Measurements from ENCODE around the gene OR7C1.
"Not testable (repeated sequence)": the region's sequence is repeated elsewhere in the genome, so short reads cannot be mapped to it uniquely, and the experiment has no call there.

OR7C1 gene

DNA sequence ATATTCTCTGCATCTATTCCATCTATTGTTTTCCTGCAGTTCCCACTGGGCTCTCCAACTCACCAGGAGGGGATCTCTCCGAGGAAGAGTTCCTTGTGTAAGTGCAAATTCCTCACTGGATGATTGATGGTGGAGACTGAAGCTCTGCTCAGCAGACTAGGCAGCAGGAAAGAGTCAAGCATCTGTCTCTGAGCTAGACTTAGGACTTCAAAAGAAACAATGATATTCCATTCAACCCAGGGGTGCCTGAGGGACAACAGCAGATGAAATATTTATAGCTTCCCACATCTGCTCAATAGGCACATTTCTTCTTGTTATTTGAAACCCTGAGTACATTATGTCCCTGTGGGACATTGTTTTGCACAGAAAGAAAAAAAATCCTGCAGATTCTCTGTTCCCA is at the start of gene OR7C1, which contains the start of gene OR7A5:
Gene OR7C1, minus strand, starts transcription at position 175 of the 400 bp plus-strand sequence. CDS start 35,049 bp downstream, outside the sequence.
Gene OR7A5, minus strand, starts transcription at position 175 of the 400 bp plus-strand sequence. CDS start 6,944 bp downstream, outside the sequence.
- peak; percentile 3 for DNase-seq (ENCODE audit: low read depth, low spot score)

DNA sequence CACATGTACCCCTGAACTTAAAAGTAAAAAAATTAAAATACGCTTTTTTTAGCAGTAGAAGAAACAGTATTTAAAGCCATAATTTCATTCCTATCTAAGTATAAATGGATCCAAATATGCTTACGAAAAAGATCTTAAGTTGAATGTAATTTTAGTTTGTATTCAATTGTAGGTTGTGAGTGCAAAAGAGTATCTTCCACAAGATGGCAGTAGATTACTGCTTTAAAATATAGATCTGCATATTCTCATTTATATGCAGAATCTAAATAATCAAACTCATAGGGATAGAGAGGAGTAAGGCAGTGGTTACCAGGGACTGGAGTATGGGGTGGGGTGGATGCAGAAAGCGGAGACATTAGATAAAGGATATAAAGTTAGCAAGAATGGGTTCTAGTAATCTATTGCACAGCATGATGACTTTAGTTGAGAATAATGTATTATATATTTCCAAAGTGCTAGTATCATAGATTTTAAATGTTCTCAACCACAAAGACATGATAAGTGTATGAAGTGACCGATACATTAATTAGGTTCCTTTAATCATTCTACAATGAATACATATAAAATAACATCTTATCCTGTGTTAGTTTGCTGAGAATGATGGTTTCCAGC is 36.7 kb upstream of the OR7C1 start:
- DNase-seq (ENCODE audit: low read depth, low spot score) = no peak

DNA sequence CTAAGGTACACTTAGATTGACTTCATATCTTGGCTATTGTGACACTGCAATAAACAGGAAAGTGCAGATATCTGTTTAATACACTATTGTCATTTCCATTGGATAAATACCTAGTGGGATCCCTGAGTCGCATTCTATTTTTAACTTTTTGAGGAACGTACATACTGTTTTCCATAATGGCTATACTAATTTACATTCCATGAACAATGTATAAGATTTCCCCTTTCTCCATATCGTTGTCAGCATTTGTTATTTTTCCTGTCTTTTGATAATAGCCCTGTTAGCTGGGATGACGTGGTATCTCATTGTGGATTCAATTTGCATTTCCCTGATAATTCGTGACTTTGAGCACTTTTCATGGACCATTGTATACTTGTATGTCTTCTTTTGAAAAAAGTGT is 33.5 kb upstream of the OR7C1 start:
- no peak for DNase-seq (ENCODE audit: low read depth, low spot score)

DNA sequence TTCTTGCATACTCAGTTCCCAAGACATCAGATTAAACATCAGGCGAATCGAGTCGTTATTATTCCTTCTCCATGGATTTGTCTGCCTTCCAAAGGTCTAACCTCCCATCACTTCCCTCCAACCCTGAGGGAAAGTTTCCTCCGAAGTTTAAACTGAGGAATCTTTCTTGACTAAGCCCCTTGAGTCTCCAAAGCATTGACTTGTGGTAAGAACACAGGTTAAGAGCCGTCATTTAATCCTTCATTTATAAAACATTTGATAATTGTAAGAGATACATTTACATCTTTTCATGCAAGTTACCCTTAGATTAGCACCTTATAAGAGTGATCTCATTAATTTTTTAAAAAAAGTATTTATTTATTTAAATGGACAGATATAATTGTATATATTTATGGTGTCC is 13.8 kb upstream of the OR7C1 start, which contains the start of gene OR7A10:
Gene OR7A10, minus strand, starts transcription at position 101 of the 400 bp plus-strand sequence. CDS start 7,045 bp downstream, outside the sequence.
- no peak for DNase-seq (ENCODE audit: low read depth, low spot score)

DNA sequence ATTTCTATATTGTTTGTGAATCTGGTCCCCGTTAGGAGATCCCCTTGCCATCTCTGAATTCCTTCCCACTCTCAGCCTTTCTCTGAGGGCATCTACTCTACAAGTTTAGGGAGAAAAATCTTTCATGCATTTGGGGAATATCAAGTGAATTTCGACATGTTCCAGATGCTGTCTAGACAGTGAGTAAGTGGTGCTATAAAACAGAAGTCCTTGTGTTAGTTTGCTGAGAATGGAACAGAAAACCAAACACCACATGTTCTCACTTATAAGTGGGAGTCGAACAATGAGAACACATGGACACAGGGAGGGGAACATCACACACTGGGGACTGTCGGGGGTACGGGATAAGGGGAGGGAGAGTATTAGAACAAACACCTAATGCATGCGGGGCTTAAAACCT is 8.6 kb upstream of the OR7C1 start:
- DNase-seq (ENCODE audit: low read depth, low spot score) = no peak

DNA sequence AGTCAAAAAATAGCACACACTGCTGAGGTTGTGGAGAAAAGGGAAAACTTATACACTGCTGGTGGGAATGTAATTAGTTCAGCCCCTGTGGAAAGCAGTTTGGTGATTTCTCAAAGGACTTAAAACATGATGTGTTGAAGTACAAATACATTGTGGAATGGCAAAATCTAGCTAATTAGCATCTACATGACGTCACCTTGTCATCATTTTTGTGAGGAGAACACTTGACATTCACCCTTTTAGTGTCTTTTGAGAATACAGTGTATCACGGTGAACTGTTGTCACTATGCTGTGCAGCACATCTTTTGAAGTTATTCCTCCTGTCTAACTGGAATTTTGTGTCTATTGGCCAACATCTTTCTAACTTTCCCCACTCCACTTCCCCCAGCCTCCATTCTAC is 8.2 kb upstream of the OR7C1 start:
- no peak for DNase-seq (ENCODE audit: low read depth, low spot score)

- no peak for DNase-seq (ENCODE audit: low read depth, low spot score)
Observed at GRCh38 chr19:14840206-14840605, 5.2 kb upstream of the OR7C1 start.

DNA sequence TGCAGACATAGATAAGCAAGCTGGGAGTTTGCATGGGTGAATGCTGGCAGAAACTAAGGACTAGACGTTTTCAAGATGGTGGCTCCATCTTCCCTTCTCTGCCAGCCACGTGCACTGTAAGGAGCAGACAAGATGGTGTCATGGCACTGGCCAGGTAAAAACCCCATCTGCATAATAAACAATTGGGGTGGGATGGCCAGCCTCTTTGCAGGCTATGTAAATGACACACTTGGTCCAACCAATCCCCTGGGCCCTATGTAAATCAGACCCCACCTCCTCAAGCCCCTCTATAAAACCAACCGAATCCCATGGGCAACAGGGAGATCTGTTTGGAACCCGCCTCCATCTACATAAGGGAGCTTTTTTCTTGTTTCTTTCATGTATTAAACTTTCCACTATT is 2.4 kb upstream of the OR7C1 start:
- DNase-seq (ENCODE audit: low read depth, low spot score) = no peak

- no peak for DNase-seq (ENCODE audit: low read depth, low spot score)
Observed at GRCh38 chr19:14830702-14831101, 4.3 kb downstream of the OR7C1 start.

DNA sequence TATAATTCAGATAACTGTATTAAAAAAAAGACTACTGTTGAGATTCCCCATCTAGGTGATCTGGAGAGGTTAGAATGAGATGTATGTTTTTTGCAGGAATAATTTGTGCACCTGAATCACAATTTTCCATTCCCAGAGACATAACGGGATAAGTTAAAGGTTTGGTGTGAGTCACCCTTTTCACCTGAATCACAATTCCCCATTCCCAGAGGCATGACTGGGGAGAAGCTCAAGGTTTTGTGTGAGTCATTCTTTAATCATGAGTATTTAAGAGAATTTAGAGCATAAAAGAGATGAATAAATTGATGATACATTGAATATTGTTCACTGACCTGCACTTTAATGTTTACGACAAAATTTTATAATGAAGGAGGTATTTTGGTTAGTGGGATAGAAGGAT is 9.0 kb downstream of the OR7C1 start:
- DNase-seq (ENCODE audit: low read depth, low spot score) = no peak

DNA sequence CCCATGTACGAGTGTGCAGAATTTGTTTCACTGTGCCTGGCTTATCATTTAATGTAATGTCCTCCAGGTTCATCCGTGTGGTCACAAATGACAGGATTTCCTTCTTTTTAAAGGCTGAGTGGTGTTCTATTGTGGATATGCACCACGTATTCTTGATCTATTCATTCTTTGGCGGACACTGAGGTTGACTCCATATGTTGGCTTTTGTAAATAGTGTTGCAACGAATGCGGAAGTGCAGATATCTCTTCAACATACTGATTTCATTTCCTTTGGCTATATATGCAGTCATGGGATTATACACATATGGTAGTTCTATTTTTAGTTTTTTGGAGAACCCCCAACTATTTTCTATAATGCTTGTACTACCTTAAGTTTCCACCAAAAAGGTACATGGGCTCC is 13.0 kb downstream of the OR7C1 start:
- no peak for DNase-seq (ENCODE audit: low read depth, low spot score)

GRCh38 chr19:14818588-14818987 is 16.4 kb downstream of the OR7C1 start:
- DNase-seq (ENCODE audit: low read depth, low spot score) = no peak

GRCh38 chr19:14817052-14817451 is 17.9 kb downstream of the OR7C1 start:
- no peak for DNase-seq (ENCODE audit: low read depth, low spot score)

- no peak for DNase-seq (ENCODE audit: low read depth, low spot score)
Observed at GRCh38 chr19:14814982-14815652, 19.9 kb downstream of the OR7C1 start.

- no peak for DNase-seq (ENCODE audit: low read depth, low spot score)
Observed at GRCh38 chr19:14809272-14810057, 25.5 kb downstream of the OR7C1 start.

GRCh38 chr19:14804765-14805164 is 30.2 kb downstream of the OR7C1 start:
- no peak for DNase-seq (ENCODE audit: low read depth, low spot score)

- DNase-seq (ENCODE audit: low read depth, low spot score) = no peak
Observed at GRCh38 chr19:14798760-14799159, 36.2 kb downstream of the OR7C1 start.

- no peak for DNase-seq (ENCODE audit: low read depth, low spot score)
Observed at GRCh38 chr19:14796021-14796420, 39.0 kb downstream of the OR7C1 start.

DNA sequence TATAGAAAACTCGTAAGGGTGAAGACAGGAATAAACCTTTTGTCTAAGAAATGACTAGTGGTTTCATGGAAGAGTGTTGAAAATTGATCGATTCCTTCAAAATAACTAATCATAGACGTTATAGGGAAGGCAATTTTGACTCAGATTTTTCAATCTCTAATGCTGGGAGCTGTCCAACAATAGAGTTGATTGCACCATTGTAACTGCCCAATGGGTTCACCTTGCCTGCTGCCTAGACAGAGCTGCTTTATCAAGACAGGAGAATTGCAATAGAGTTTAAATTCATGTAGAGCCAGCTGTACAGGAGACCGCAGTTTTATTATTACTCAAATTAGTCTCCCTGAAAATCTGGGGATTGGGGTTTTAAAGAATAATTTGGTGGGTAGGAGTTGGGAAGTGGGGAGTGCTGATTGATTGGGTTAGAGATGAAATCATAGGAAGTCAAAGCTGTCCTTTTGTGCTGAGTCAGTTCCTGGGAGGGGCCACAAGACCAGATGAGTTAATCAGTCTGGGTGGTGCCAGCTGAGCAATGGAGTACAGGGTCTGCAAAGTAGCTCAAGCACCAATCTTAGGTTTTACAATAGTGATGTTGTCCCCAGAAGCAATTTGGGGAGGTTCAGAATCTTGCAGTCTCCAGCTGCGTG is 39.8 kb downstream of the OR7C1 start:
- no peak for DNase-seq (ENCODE audit: low read depth, low spot score)

DNA sequence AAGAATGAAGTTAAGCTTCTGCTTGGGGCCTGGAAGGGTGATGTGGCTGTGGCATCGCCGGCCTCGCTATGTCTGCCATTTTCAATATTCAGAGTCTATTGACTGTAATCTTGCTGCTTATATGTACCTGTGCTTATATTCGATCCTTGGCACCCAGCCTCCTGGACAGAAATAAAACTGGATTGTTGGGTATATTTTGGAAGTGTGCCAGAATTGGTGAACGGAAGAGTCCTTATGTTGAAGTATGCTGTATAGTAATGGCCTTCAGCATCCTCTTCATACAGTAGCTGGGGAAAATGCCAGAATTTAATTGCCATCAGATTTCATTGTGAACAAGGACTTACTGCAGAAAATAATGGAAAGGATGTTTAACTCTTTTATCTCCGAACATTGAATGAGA is 42.7 kb downstream of the OR7C1 start:
- DNase-seq (ENCODE audit: low read depth, low spot score) = not testable (repeated sequence)

- no peak for DNase-seq (ENCODE audit: low read depth, low spot score)
Observed at GRCh38 chr19:14786421-14786851, 48.5 kb downstream of the OR7C1 start.
